GM12801 (cell line): ENCODE measurements around the gene YLPM1.

ENCODE experiments used
- TF ChIP-seq, protein P1 (sequence below): IDR thresholded peaks from one replicate; pipeline ENCODE4 v1.5.1; 2011; ENCODE audit warnings: control low read depth; ENCODE audit not compliant: insufficient read length; ENCODE audit errors: extremely low read depth

Gene YLPM1, protein sequence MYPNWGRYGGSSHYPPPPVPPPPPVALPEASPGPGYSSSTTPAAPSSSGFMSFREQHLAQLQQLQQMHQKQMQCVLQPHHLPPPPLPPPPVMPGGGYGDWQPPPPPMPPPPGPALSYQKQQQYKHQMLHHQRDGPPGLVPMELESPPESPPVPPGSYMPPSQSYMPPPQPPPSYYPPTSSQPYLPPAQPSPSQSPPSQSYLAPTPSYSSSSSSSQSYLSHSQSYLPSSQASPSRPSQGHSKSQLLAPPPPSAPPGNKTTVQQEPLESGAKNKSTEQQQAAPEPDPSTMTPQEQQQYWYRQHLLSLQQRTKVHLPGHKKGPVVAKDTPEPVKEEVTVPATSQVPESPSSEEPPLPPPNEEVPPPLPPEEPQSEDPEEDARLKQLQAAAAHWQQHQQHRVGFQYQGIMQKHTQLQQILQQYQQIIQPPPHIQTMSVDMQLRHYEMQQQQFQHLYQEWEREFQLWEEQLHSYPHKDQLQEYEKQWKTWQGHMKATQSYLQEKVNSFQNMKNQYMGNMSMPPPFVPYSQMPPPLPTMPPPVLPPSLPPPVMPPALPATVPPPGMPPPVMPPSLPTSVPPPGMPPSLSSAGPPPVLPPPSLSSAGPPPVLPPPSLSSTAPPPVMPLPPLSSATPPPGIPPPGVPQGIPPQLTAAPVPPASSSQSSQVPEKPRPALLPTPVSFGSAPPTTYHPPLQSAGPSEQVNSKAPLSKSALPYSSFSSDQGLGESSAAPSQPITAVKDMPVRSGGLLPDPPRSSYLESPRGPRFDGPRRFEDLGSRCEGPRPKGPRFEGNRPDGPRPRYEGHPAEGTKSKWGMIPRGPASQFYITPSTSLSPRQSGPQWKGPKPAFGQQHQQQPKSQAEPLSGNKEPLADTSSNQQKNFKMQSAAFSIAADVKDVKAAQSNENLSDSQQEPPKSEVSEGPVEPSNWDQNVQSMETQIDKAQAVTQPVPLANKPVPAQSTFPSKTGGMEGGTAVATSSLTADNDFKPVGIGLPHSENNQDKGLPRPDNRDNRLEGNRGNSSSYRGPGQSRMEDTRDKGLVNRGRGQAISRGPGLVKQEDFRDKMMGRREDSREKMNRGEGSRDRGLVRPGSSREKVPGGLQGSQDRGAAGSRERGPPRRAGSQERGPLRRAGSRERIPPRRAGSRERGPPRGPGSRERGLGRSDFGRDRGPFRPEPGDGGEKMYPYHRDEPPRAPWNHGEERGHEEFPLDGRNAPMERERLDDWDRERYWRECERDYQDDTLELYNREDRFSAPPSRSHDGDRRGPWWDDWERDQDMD (N-terminal part only)

GRCh38 chr14:74762917-74763802, at the start of gene YLPM1:
TSS of gene YLPM1 (plus strand) at chr14:74763316. CDS start at chr14:74763490, 174 bp downstream.
- TF ChIP-seq, protein P1, sequence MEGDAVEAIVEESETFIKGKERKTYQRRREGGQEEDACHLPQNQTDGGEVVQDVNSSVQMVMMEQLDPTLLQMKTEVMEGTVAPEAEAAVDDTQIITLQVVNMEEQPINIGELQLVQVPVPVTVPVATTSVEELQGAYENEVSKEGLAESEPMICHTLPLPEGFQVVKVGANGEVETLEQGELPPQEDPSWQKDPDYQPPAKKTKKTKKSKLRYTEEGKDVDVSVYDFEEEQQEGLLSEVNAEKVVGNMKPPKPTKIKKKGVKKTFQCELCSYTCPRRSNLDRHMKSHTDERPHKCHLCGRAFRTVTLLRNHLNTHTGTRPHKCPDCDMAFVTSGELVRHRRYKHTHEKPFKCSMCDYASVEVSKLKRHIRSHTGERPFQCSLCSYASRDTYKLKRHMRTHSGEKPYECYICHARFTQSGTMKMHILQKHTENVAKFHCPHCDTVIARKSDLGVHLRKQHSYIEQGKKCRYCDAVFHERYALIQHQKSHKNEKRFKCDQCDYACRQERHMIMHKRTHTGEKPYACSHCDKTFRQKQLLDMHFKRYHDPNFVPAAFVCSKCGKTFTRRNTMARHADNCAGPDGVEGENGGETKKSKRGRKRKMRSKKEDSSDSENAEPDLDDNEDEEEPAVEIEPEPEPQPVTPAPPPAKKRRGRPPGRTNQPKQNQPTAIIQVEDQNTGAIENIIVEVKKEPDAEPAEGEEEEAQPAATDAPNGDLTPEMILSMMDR: no peak

GRCh38 chr14:74713395-74713735, 49.8 kb upstream of the YLPM1 start:
- TF ChIP-seq, protein P1: no peak

DNA sequence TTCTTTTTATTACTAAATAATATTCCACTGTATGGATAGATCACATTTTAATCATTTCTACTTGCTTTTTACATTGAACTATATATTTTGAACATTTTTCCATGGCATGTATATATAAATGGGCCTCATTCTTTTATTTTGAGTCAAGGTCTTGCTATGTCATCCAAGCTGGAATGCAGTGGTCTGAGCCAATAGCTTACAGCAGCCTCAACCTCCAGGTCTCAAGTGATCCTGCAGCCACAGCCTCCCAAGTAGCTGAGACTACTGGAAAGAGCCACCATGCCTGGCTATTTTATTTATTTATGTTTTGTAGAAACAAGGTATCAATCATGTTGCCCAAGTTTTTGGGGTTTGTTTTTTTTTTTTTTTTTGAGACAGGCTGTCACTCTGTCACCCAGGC, 42.6 kb upstream of the YLPM1 start:
- TF ChIP-seq, protein P1: no peak

DNA sequence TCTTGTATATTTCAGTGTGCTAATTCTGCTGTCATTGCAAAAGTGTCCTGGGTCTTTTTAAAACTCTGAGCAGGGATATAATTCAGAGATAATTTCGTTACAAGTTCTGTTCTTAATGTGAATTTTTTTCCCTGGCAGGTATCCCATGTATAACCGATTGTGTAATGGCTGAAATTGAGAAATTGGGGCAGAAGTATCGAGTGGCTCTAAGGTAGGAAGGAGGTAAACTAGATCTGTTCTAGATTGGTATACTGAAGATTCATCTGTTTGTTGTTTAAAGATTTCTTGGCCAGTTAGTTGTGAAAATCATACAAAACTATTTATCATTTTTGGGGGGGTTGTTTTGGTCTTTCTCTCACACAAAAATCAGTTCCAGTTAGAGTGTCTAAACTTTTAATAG, 40.0 kb upstream of the YLPM1 start:
- TF ChIP-seq, protein P1: no peak

DNA sequence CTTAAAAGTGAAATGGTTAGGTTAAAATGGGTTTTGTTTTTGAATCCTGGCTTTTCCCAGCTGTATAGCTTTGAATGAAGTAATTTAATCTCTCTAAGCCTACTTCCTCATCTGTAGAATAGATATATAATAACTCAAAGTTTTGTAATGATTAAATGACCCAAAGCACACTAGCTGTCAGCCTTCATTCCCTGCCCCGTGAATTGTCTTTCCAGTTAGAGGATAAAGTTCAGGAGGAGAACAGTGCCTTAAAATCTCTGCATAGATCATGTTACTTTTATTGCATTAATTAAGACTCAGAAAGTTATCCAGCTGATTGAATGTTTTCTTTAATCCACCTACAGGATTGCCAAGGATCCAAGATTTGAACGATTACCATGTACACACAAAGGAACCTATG, 30.7 kb upstream of the YLPM1 start:
- TF ChIP-seq, protein P1: no peak

GRCh38 chr14:74733221-74733620, 29.9 kb upstream of the YLPM1 start:
- TF ChIP-seq, protein P1: no peak
